Measurements from ENCODE around the gene CCNQ. TPM values are rescaled to one million over a fixed set of nuclear protein-coding genes. Genes with fewer than 3 reads are reported as not detected.

Gene CCNQ
- total and polyA plus RNA-seq, 2 of the 8 experiments (the other 6 are each of a cell fraction or from before 2014, with no cell fraction given) = 16.6 to 32.1 TPM

DNA sequence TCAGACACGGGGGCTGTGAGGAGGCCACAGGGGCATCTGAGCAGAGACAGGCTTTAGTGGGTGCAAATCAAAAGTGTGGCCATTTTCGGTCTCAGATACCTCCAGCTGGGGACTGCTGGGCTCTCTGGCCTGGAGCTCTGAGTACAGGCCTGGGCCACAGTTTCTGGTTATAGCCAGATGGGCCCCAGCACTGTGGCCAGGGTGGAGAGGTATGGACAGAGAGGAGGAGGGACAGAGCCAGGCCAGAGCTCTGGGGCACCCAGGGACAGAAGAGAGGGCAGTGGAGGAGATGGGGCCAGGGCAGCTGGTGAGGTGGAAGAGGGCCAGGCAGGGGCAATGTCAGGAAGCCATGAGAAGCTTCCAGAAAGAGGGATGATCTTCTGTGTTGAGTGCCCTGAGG is 20.1 kb downstream of the CCNQ start:
- H3K9ac ChIP-seq (replicated peaks in 1 of 4; ENCODE audit: extremely low read depth in 1 of 4, low read depth in 3 of 4, low read length in 3 of 4) = no peak overlapping the region
- no peak overlapping the region for H2BK12ac ChIP-seq (ENCODE audit: low read depth, low read length)
- no peak overlapping the region for H2BK20ac ChIP-seq (ENCODE audit: low read length)
- FAIRE-seq (no peak), DNase-seq (ENCODE audit: low read depth in 1 of 2, low spot score in 2 of 2) (no peak)
- no peak overlapping the region for H4K8ac ChIP-seq (ENCODE audit: extremely low read depth, insufficient read depth, low read length)
- H3K23me2 ChIP-seq (ENCODE audit: low read depth, low read length) = no peaks in the 10 kb centered on the region
- no peak overlapping the region for H3K4ac ChIP-seq (replicated peaks; ENCODE audit: insufficient read length, low read depth, low read length)
- no peaks in the 10 kb centered on the region for H3K36me3 ChIP-seq (ENCODE audit: control insufficient read depth in 2 of 4, insufficient read depth in 4 of 4, low read length in 3 of 4)
- CTCF ChIA-PET (ENCODE audit: partially characterized antibody) = interaction anchor here (0.8 to 4.8 kb wide), 17 partner anchors 11 to 159 kb away, joined by 3 to 27 read pairs (median 6); no protein-coding TSS in a partner anchor
- H4K20me1 ChIP-seq (replicated peaks in 1 of 2; ENCODE audit: control insufficient read depth in 1 of 2, insufficient read depth in 2 of 2, low read length in 2 of 2) = no peaks in the 10 kb centered on the region
- no peaks in the 10 kb centered on the region; the same call in 1 of the 2 replicates for H3K79me1 ChIP-seq (ENCODE audit: low read depth, low read length)
- H3K9me3 ChIP-seq (ENCODE audit: insufficient read depth in 2 of 2, low read depth in 1 of 2, low read length in 1 of 2) = no peaks in the 10 kb centered on the region
- TF ChIP-seq TAF1 (IDR thresholded peaks at IDR 0.05; ENCODE audit: low read depth, low read length) (no peak), NANOG (IDR thresholded peaks at IDR 0.05; ENCODE audit: insufficient read depth, low read depth, low read length, poor library complexity, severe bottlenecking) (no peak), SIN3A (conservative IDR thresholded peaks at IDR 0.05 in 1 of 2, IDR thresholded peaks at IDR 0.05 in 1 of 2; ENCODE audit: low read depth in 1 of 2, low read length in 2 of 2) (no peak), KDM4A (IDR thresholded peaks at IDR 0.05; ENCODE audit: low read depth, low read length, severe bottlenecking) (no peak), EGR1 (IDR thresholded peaks at IDR 0.05; ENCODE audit: borderline replicate concordance, low read depth, low read length) (no peak)
- no peak overlapping the region for H2AK5ac ChIP-seq (ENCODE audit: low read depth, low read length)
- no peak overlapping the region for H3K4me2 ChIP-seq (ENCODE audit: insufficient read depth in 1 of 2, low read depth in 2 of 2, low read length in 2 of 2)
- no peak overlapping the region for H4K5ac ChIP-seq (ENCODE audit: insufficient read length, low read depth, low read length)
- no peak overlapping the region for H3K27ac ChIP-seq (ENCODE audit: low read depth, low read length)
- H3K14ac ChIP-seq (ENCODE audit: insufficient read length) = no peak overlapping the region
- no peak overlapping the region for H2BK120ac ChIP-seq (replicated peaks; ENCODE audit: low read depth, low read length)
- H3K79me2 ChIP-seq (ENCODE audit: control insufficient read depth in 1 of 2, insufficient read depth in 2 of 2, low read length in 2 of 2) = no peaks in the 10 kb centered on the region
- WGBS, 2 experiments (ENCODE audit: extremely low coverage in 1 of 2, insufficient coverage in 1 of 2, insufficient read length in 1 of 2, insufficient replicate concordance in 2 of 2, low coverage in 1 of 2, low lambda C conversion rate in 2 of 2, missing lambda C conversion rate in 1 of 2) = 43% methylated on average over 2 of the region's 2 CpGs; no CpG with 5 or more reads in 1 of the 2 experiments
- H3K18ac ChIP-seq (ENCODE audit: extremely low read depth, low read length) = no peak overlapping the region
- H3K56ac ChIP-seq (replicated peaks; ENCODE audit: insufficient read length, low read depth, low read length) = no peak overlapping the region
- POLR2A ChIA-PET (ENCODE audit: partially characterized antibody) = interaction anchor here (0.6 to 2.1 kb wide), 2 partner anchors 18 to 19 kb away, joined by 3 to 7 read pairs; no protein-coding TSS in a partner anchor
- no peak overlapping the region for H2AFZ ChIP-seq (ENCODE audit: low read length)
- peaks cover 0 to 11% (median 1%) of the 10 kb centered on the region in 4 experiments; a peak in 3 of 7 replicates for H3K4me1 ChIP-seq (replicated peaks in 1 of 4; ENCODE audit: control insufficient read depth in 3 of 4, insufficient read depth in 4 of 4, low read length in 3 of 4)
- no peaks in the 10 kb centered on the region for H3K27me3 ChIP-seq (replicated peaks in 1 of 4; ENCODE audit: control insufficient read depth in 3 of 4, extremely low read depth in 1 of 4, insufficient read depth in 3 of 4, low read length in 3 of 4)
- no peak overlapping the region for H4K91ac ChIP-seq (replicated peaks; ENCODE audit: insufficient read length, low read length)
- no peak overlapping the region for H3K23ac ChIP-seq (ENCODE audit: insufficient read length)
- no peak overlapping the region for H2BK15ac ChIP-seq (ENCODE audit: low read length)
- no peak overlapping the region for H2BK5ac ChIP-seq (ENCODE audit: low read depth, low read length)
- no peak overlapping the region for H3K4me3 ChIP-seq (ENCODE audit: extremely low read depth in 1 of 4, insufficient read depth in 2 of 4, low read depth in 3 of 4, low read length in 4 of 4)

All from H1 (cell line).